H1 (cell line): Measurements from ENCODE around the gene AK8. TPM values are rescaled to one million over a fixed set of nuclear protein-coding genes. Genes with fewer than 3 reads are reported as not detected.

ENCODE experiments used
- CTCF ChIA-PET: fragments of 300-600 bp; sonication (Branson Sonifier 250); formaldehyde crosslinking; loops from one replicate; lab custom pipeline; 2021; ENCODE audit not compliant: partially characterized antibody; lab: Charles Lee
- POLR2A ChIA-PET: fragments of 300-600 bp; sonication (Branson Sonifier 250); formaldehyde crosslinking; loops from one replicate; lab custom pipeline; 2021; ENCODE audit warnings: inconsistent platforms; ENCODE audit not compliant: partially characterized antibody; lab: Charles Lee
- DNase-seq, 2 experiments: peaks; one replicate each; pipeline versions ENCODE4 v3.0.0 to v3.0.0-alpha.2; 2010 to 2022; ENCODE audit warnings: low spot score in 2 of 2, low read depth in 1 of 2, mixed read lengths in 1 of 2
- FAIRE-seq: peaks from 2 replicates; lab custom pipeline; 2011; peaks lifted over from hg19 to GRCh38; lab: Jason Lieb, UNC
- H2AFZ ChIP-seq: 2 replicates; pipeline ENCODE4 v1.8.1; 2012; ENCODE audit warnings: low read length, inconsistent platforms
- H2AK5ac ChIP-seq: 2 replicates; pipeline ENCODE4 v1.6.1; 2013; ENCODE audit warnings: low read depth, low read length
- H2BK120ac ChIP-seq: replicated peaks from 2 replicates; pipeline ENCODE3; 2013; ENCODE audit warnings: low read depth, low read length, inconsistent platforms
- H2BK12ac ChIP-seq: 2 replicates; pipeline ENCODE4 v1.6.1; 2013; ENCODE audit warnings: low read depth, low read length
- H2BK15ac ChIP-seq: 2 replicates; pipeline ENCODE4 v1.6.1; 2013; ENCODE audit warnings: low read length
- H2BK20ac ChIP-seq: 2 replicates; pipeline ENCODE4 v1.6.1; 2013; ENCODE audit warnings: low read length
- H2BK5ac ChIP-seq: 2 replicates; pipeline ENCODE4 v1.6.1; 2013; ENCODE audit warnings: low read depth, low read length
- H3K14ac ChIP-seq: 2 replicates; pipeline ENCODE4 v1.6.1; 2013; ENCODE audit warnings: inconsistent platforms; ENCODE audit not compliant: insufficient read length
- H3K18ac ChIP-seq: 2 replicates; pipeline ENCODE4 v1.6.1; 2013; ENCODE audit warnings: low read length; ENCODE audit errors: extremely low read depth
- H3K23ac ChIP-seq: 2 replicates; pipeline ENCODE4 v1.6.1; 2013; ENCODE audit warnings: inconsistent platforms; ENCODE audit not compliant: insufficient read length
- H3K23me2 ChIP-seq: 2 replicates; pipeline ENCODE4 v1.6.1; 2013; ENCODE audit warnings: low read depth, low read length
- H3K27ac ChIP-seq: 2 replicates; pipeline ENCODE4 v1.6.1; 2011; ENCODE audit warnings: low read depth, low read length, inconsistent platforms
- H3K27me3 ChIP-seq, 4 experiments: replicated peaks in 1 of 4; 1 replicate in 1 of 4; 2 replicates in 3 of 4; pipeline versions ENCODE4 v1.6.1 to v1.8.1; 2011 to 2013; ENCODE audit warnings: low read length in 3 of 4, mild to moderate bottlenecking in 3 of 4, inconsistent platforms in 2 of 4, mixed read lengths in 2 of 4, moderate library complexity in 1 of 4; ENCODE audit not compliant: control insufficient read depth in 3 of 4, insufficient read depth in 3 of 4; ENCODE audit errors: extremely low read depth in 1 of 4
- H3K36me3 ChIP-seq, 4 experiments: 2 replicates each; pipeline versions ENCODE4 v1.6.1 to v1.8.1; 2011 to 2013; ENCODE audit warnings: mild to moderate bottlenecking in 4 of 4, low read length in 3 of 4, moderate library complexity in 2 of 4, control low read depth in 1 of 4, inconsistent platforms in 1 of 4; ENCODE audit not compliant: insufficient read depth in 4 of 4, control insufficient read depth in 2 of 4
- H3K4ac ChIP-seq: replicated peaks from 2 replicates; pipeline ENCODE3; 2013; ENCODE audit warnings: low read length, low read depth, mixed read lengths, inconsistent platforms; ENCODE audit not compliant: insufficient read length
- H3K4me1 ChIP-seq, 4 experiments: replicated peaks in 1 of 4; 1 replicate in 1 of 4; 2 replicates in 3 of 4; pipeline versions ENCODE4 v1.6.1 to v1.8.1; 2011 to 2013; ENCODE audit warnings: low read length in 3 of 4, inconsistent platforms in 2 of 4, mixed read lengths in 1 of 4; ENCODE audit not compliant: insufficient read depth in 4 of 4, control insufficient read depth in 3 of 4
- H3K4me2 ChIP-seq, 2 experiments: 2 replicates each; pipeline versions ENCODE4 v1.6.1 to v1.8.1; 2011 to 2013; ENCODE audit warnings: low read depth in 2 of 2, low read length in 2 of 2, control low read depth in 1 of 2, inconsistent platforms in 1 of 2, mild to moderate bottlenecking in 1 of 2; ENCODE audit not compliant: insufficient read depth in 1 of 2
- H3K4me3 ChIP-seq, 4 experiments: fragments of 200-600, 300-600 bp in 1 of 4; sonication (generic), shearing (Covaris generic), sonication (Bioruptor Twin) in 1 of 4; 2 replicates each; pipeline versions ENCODE4 v1.5.1 to v1.8.1; 2011 to 2016; ENCODE audit warnings: low read length in 4 of 4, low read depth in 3 of 4, control low read depth in 2 of 4, inconsistent platforms in 2 of 4, mild to moderate bottlenecking in 2 of 4, mixed read lengths in 1 of 4, moderate library complexity in 1 of 4; ENCODE audit not compliant: insufficient read depth in 2 of 4; ENCODE audit errors: extremely low read depth in 1 of 4
- H3K56ac ChIP-seq: replicated peaks from 2 replicates; pipeline ENCODE3; 2013; ENCODE audit warnings: low read depth, mild to moderate bottlenecking, mixed read lengths, low read length, inconsistent platforms; ENCODE audit not compliant: insufficient read length
- H3K79me1 ChIP-seq: 2 replicates; pipeline ENCODE4 v1.6.1; 2013; ENCODE audit warnings: low read depth, low read length, control low read depth
- H3K79me2 ChIP-seq, 2 experiments: 2 replicates each; pipeline versions ENCODE4 v1.6.1 to v1.8.1; 2012 to 2013; ENCODE audit warnings: low read length in 2 of 2, mild to moderate bottlenecking in 2 of 2, inconsistent platforms in 1 of 2; ENCODE audit not compliant: insufficient read depth in 2 of 2, control insufficient read depth in 1 of 2
- H3K9ac ChIP-seq, 4 experiments: replicated peaks in 1 of 4; 1 replicate in 1 of 4; 2 replicates in 3 of 4; pipeline versions ENCODE4 v1.6.1 to v1.8.1; 2011 to 2013; ENCODE audit warnings: low read depth in 3 of 4, low read length in 3 of 4, control low read depth in 2 of 4, mild to moderate bottlenecking in 2 of 4, moderate library complexity in 2 of 4, inconsistent platforms in 1 of 4; ENCODE audit errors: extremely low read depth in 1 of 4
- H3K9me3 ChIP-seq, 2 experiments: 2 replicates each; pipeline versions ENCODE4 v1.6.1 to v1.8.1; 2012 to 2013; ENCODE audit warnings: mild to moderate bottlenecking in 2 of 2, moderate library complexity in 2 of 2, control low read depth in 1 of 2, inconsistent platforms in 1 of 2, low read depth in 1 of 2, low read length in 1 of 2, mixed read lengths in 1 of 2; ENCODE audit not compliant: insufficient read depth in 2 of 2
- H4K20me1 ChIP-seq, 2 experiments: replicated peaks in 1 of 2; 2 replicates each; pipeline versions ENCODE3 to v1.8.1; 2011 to 2013; ENCODE audit warnings: inconsistent platforms in 2 of 2, low read length in 2 of 2, mild to moderate bottlenecking in 1 of 2; ENCODE audit not compliant: insufficient read depth in 2 of 2, control insufficient read depth in 1 of 2
- H4K5ac ChIP-seq: 2 replicates; pipeline ENCODE4 v1.6.1; 2013; ENCODE audit warnings: low read length, low read depth, mixed read lengths, inconsistent platforms; ENCODE audit not compliant: insufficient read length
- H4K8ac ChIP-seq: 2 replicates; pipeline ENCODE4 v1.8.0; 2013; ENCODE audit warnings: mild to moderate bottlenecking, moderate library complexity, low read length, inconsistent platforms; ENCODE audit not compliant: insufficient read depth; ENCODE audit errors: extremely low read depth
- H4K91ac ChIP-seq: replicated peaks from 2 replicates; pipeline ENCODE3; 2013; ENCODE audit warnings: low read length, mixed read lengths, inconsistent platforms; ENCODE audit not compliant: insufficient read length
- ATF3 ChIP-seq: IDR thresholded peaks from 2 replicates; pipeline ENCODE4 v1.6.1; 2011; ENCODE audit warnings: low read depth, mild to moderate bottlenecking, low read length; ENCODE audit not compliant: insufficient read depth
- CBX5 ChIP-seq: fragments of 300-800, 300-1000 bp; sonication (generic); IDR thresholded peaks from 2 replicates; pipeline ENCODE4 v1.7.1; 2016; ENCODE audit warnings: antibody characterized with exemption, low read length, low read depth
- CHD1 ChIP-seq: IDR thresholded peaks from 2 replicates; pipeline ENCODE4 v1.6.1; 2012; ENCODE audit warnings: low read depth, low read length, improper control_type of control experiment
- KDM1A ChIP-seq: fragments of 200-600, 300-600 bp; sonication (generic); IDR thresholded peaks from 2 replicates; pipeline ENCODE4 v1.7.1; 2016; ENCODE audit warnings: mild to moderate bottlenecking, low read length, borderline replicate concordance
- NANOG ChIP-seq: IDR thresholded peaks from 2 replicates; pipeline ENCODE4 v1.6.1; 2011; ENCODE audit warnings: low read length, low read depth, mild to moderate bottlenecking, inconsistent platforms; ENCODE audit not compliant: insufficient read depth, poor library complexity, severe bottlenecking
- POU5F1 ChIP-seq: IDR thresholded peaks from 2 replicates; pipeline ENCODE4 v1.6.1; 2011; ENCODE audit warnings: low read depth, mild to moderate bottlenecking, low read length, moderate library complexity
- RAD21 ChIP-seq, 2 experiments: IDR thresholded peaks in 1 of 2; conservative IDR thresholded peaks in 1 of 2; 2 replicates each; pipeline ENCODE4 v1.6.1; 2011; ENCODE audit warnings: low read depth in 2 of 2, low read length in 2 of 2, improper control_type of control experiment in 1 of 2, inconsistent platforms in 1 of 2, mild to moderate bottlenecking in 1 of 2, moderate library complexity in 1 of 2
- SIN3A ChIP-seq, 2 experiments: IDR thresholded peaks in 1 of 2; conservative IDR thresholded peaks in 1 of 2; 2 replicates each; pipeline ENCODE4 v1.6.1; 2011 to 2012; ENCODE audit warnings: low read length in 2 of 2, improper control_type of control experiment in 1 of 2, low read depth in 1 of 2, mild to moderate bottlenecking in 1 of 2
- SP4 ChIP-seq: IDR thresholded peaks from 2 replicates; pipeline ENCODE4 v1.6.1; 2012; ENCODE audit warnings: low read length, inconsistent platforms
- TBP ChIP-seq: IDR thresholded peaks from 2 replicates; pipeline ENCODE4 v1.6.1; 2011; ENCODE audit warnings: low read depth, low read length, improper control_type of control experiment
- WGBS, 2 experiments: shearing (Covaris generic) in 1 of 2; methylation state at CpG; one replicate each; pipeline versions ENCODE4 v1.1.6 to v1.1.7; 2013 to 2015; ENCODE audit warnings: low lambda C conversion rate in 2 of 2, mixed read lengths in 2 of 2, inconsistent platforms in 1 of 2, low coverage in 1 of 2, missing lambda C conversion rate in 1 of 2; ENCODE audit not compliant: insufficient replicate concordance in 2 of 2, insufficient coverage in 1 of 2, insufficient read length in 1 of 2; ENCODE audit errors: extremely low coverage in 1 of 2, missing lambda C conversion rate in 1 of 2; 5-methylcytosine and 5-hydroxymethylcytosine counted together
- polyA plus RNA-seq, 7 experiments: library from polyadenylated mRNA; depleted of rRNA in 3 of 7; stranded (reverse) in 5 of 7; unstranded in 2 of 7; fragments of >200 nt in 5 of 7; fragments of 200-250 nt in 2 of 7; gene quantifications; 1 replicate in 5 of 7; 2 replicates in 1 of 7; 4 replicates in 1 of 7; pipeline versions ENCODE4 v1.2.1 to v1.2.3, GENCODE V29; 2011 to 2013; ENCODE audit warnings: missing spikeins in 2 of 7, mixed read lengths in 2 of 7
- total RNA-seq: library from RNA; stranded (reverse); fragmentation: NEBNext Ultra II Directional; extraction: Animal tissue kit (Norgen Biotek cat#: 25700); gene quantifications from 2 replicates; pipeline ENCODE4 v1.2.1, GENCODE V29; 2021

Gene AK8
- total and polyA plus RNA-seq, 2 of the 8 experiments (the other 6 are each of a cell fraction or from before 2014, with no cell fraction given) = 0.35 to 0.48 TPM

DNA sequence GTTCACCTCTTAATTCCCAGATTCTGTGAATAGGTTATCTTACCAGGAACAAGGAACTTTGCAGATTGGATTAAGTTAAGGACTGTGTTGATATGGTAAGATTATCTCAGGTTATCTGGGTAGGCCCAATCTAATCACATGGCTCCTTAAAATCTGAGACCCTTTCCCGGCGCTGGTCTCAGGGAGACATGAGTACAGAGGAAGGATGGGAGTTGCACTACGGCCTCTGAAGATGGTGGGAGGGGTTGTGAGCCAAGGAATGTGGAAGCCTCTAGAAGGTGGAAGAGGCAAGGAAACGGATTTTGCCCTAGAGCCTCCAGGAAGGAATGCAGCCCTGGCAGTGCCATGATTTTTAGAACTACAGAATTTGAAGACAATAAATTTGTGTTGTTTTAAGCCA, 95.1 kb downstream of the AK8 start:
- Histone ChIP-seq H3K56ac (no peak overlapping the region), H2BK5ac (no peak overlapping the region), H2BK12ac (no peak overlapping the region), H3K9ac (no peak overlapping the region), H4K8ac (no peak overlapping the region), H3K9me3 (no peaks in the 10 kb centered on the region), H4K91ac (no peak overlapping the region), H2BK120ac (no peak overlapping the region), H3K18ac (no peak overlapping the region), H3K27ac (no peak overlapping the region), H3K23ac (no peak overlapping the region), H4K5ac (no peak overlapping the region), H3K4me3 (no peak overlapping the region), H3K79me1 (no peaks in the 10 kb centered on the region), H2BK20ac (no peak overlapping the region), H2BK15ac (no peak overlapping the region), H3K14ac (no peak overlapping the region), H3K23me2 (no peaks in the 10 kb centered on the region), H3K27me3 (peaks cover 0 to 2% (median 0%) of the 10 kb centered on the region in 4 experiments; a peak in 3 of 7 replicates), H2AFZ (no peak overlapping the region), H3K4me2 (no peak overlapping the region), H3K79me2 (no peaks in the 10 kb centered on the region), H3K36me3 (no peaks in the 10 kb centered on the region)
- 65% methylated on average over 4 of the region's 4 CpGs; no CpG with 5 or more reads in 1 of the 2 experiments for WGBS, 2 experiments
- POLR2A ChIA-PET = interaction anchor here (0.9 kb wide), 2 partner anchors 13 to 113 kb away, joined by 3 read pairs; partner anchors contain the start of genes DDX31 and GTF3C4
- no peak for TF ChIP-seq TBP
- TF ChIP-seq KDM1A = no peak
- TF ChIP-seq POU5F1 = no peak
- no peak for TF ChIP-seq RAD21 (IDR thresholded peaks at IDR 0.05 in 1 of 2, conservative IDR thresholded peaks at IDR 0.05 in 1 of 2; ENCODE audit: low read depth in 2 of 2, low read length in 2 of 2)
- no peak for TF ChIP-seq SP4
- no peak for TF ChIP-seq NANOG
- no peak for TF ChIP-seq CBX5
- TF ChIP-seq ATF3 = no peak
- TF ChIP-seq SIN3A (conservative IDR thresholded peaks at IDR 0.05 in 1 of 2, IDR thresholded peaks at IDR 0.05 in 1 of 2; ENCODE audit: low read depth in 1 of 2, low read length in 2 of 2) = no peak
- TF ChIP-seq CHD1 = no peak
- TF ChIP-seq, all 59 proteins: peak for 0
- FAIRE-seq (no peak), DNase-seq (no peak)
- CTCF ChIA-PET = no interaction called here
- Histone ChIP-seq H3K4ac (no peak overlapping the region), H3K4me1 (no peaks in the 10 kb centered on the region), H4K20me1 (no peaks in the 10 kb centered on the region), H2AK5ac (no peak overlapping the region)
